Tibial nerve (tissue), 4 donors: Measurements from ENCODE around the gene TMEFF2.

Source experiments
- EP300 ChIP-seq, 2 donors: sonication (generic); formaldehyde crosslinking; IDR thresholded peaks; one replicate each; pipeline ENCODE4 v1.6.1; 2017; ENCODE audit warnings: antibody characterized with exemption in 2 of 2, mild to moderate bottlenecking in 1 of 2
- POLR2A ChIP-seq, 2 donors: fragments of 450-650 bp; IDR thresholded peaks; one replicate each; pipeline ENCODE4 v1.6.1; 2017; ENCODE audit warnings: antibody characterized with exemption in 2 of 2, mild to moderate bottlenecking in 2 of 2, moderate library complexity in 2 of 2
- TF ChIP-seq, protein P1 (sequence below), 5 experiments: fragments of 200-600 bp in 3 of 5; fragments of 450-650 bp in 2 of 5; sonication (generic) in 3 of 5; IDR thresholded peaks; one replicate each; pipeline ENCODE4 v1.5.1; 2016 to 2019; ENCODE audit warnings: antibody characterized with exemption in 5 of 5, mild to moderate bottlenecking in 3 of 5, moderate library complexity in 2 of 5

DNA sequence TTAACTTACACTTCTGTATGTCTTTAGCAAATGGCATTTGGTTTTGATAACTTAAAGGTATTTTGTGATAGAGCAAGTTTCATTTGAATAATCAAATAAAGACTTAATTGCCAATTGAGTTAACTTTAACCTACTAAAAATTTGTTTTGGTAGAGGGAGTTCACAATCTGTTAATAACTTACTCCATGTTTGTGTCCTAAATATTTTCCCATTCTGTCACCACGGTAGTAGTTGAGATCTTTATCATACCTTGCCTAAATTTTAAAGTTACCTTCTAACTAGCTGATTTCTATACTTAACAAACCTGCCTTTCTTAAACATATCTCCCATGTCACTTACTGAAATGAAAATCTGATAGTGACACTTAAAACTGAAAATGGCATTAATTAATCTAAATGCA is 127.1 kb downstream of the TMEFF2 start:
- TF ChIP-seq, protein P1, sequence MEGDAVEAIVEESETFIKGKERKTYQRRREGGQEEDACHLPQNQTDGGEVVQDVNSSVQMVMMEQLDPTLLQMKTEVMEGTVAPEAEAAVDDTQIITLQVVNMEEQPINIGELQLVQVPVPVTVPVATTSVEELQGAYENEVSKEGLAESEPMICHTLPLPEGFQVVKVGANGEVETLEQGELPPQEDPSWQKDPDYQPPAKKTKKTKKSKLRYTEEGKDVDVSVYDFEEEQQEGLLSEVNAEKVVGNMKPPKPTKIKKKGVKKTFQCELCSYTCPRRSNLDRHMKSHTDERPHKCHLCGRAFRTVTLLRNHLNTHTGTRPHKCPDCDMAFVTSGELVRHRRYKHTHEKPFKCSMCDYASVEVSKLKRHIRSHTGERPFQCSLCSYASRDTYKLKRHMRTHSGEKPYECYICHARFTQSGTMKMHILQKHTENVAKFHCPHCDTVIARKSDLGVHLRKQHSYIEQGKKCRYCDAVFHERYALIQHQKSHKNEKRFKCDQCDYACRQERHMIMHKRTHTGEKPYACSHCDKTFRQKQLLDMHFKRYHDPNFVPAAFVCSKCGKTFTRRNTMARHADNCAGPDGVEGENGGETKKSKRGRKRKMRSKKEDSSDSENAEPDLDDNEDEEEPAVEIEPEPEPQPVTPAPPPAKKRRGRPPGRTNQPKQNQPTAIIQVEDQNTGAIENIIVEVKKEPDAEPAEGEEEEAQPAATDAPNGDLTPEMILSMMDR (IDR thresholded peaks at IDR 0.05): no peak
- TF ChIP-seq POLR2A (IDR thresholded peaks at IDR 0.05): no peak
- no peak for TF ChIP-seq EP300 (IDR thresholded peaks at IDR 0.05)
